Measurements from ENCODE around the gene CALHM4.
A peak's percentile ranks its signal among the peaks of the same experiment; 100 is the strongest.

CALHM4 gene

GRCh38 chr6:116543149-116543548 is 10.4 kb upstream of the CALHM4 start:
- FAIRE-seq: no peak

GRCh38 chr6:116545651-116546050 is 7.9 kb upstream of the CALHM4 start, which contains the start of gene TRAPPC3L:
Gene TRAPPC3L, minus strand, starts transcription at chr6:116545684. Its CDS starts 170 bp downstream, at chr6:116545514.
- no peak for FAIRE-seq

- FAIRE-seq: no peak
Observed at GRCh38 chr6:116547358-116547757, 6.2 kb upstream of the CALHM4 start.

GRCh38 chr6:116550796-116551195 is 2.8 kb upstream of the CALHM4 start:
- FAIRE-seq: no peak

- FAIRE-seq: no peak
Observed at GRCh38 chr6:116556065-116556464, 2.5 kb downstream of the CALHM4 start.

- no peak for FAIRE-seq
Observed at GRCh38 chr6:116556814-116557415, 3.4 kb downstream of the CALHM4 start.

- FAIRE-seq: peak; percentile 71
Observed at GRCh38 chr6:116557893-116558292, 4.3 kb downstream of the CALHM4 start.

- FAIRE-seq: no peak
Observed at GRCh38 chr6:116560130-116560529, 6.6 kb downstream of the CALHM4 start.

GRCh38 chr6:116561377-116562018 is 7.9 kb downstream of the CALHM4 start:
- FAIRE-seq: peak; percentile 90

- FAIRE-seq: no peak
Observed at GRCh38 chr6:116562019-116562403, 8.5 kb downstream of the CALHM4 start.

GRCh38 chr6:116562614-116563013 is 9.1 kb downstream of the CALHM4 start:
- FAIRE-seq: no peak

GRCh38 chr6:116563830-116564229 is 10.3 kb downstream of the CALHM4 start:
- no peak for FAIRE-seq

GRCh38 chr6:116564311-116564710 is 10.8 kb downstream of the CALHM4 start:
- no peak for FAIRE-seq

GRCh38 chr6:116564921-116565872 is 11.6 kb downstream of the CALHM4 start:
- FAIRE-seq: no peak

- no peak for FAIRE-seq
Observed at GRCh38 chr6:116568111-116568510, 14.6 kb downstream of the CALHM4 start.

- FAIRE-seq: no peak
Observed at GRCh38 chr6:116568821-116569755, 15.5 kb downstream of the CALHM4 start.

- FAIRE-seq: no peak
Observed at GRCh38 chr6:116570856-116571682, 17.5 kb downstream of the CALHM4 start, which contains the start of gene RWDD1. Gene RWDD1, plus strand, starts transcription at chr6:116571504. Its CDS starts 79 bp downstream, at chr6:116571583.

- FAIRE-seq: no peak
Observed at GRCh38 chr6:116571683-116572000, 18.1 kb downstream of the CALHM4 start.

GRCh38 chr6:116572162-116572561 is 18.6 kb downstream of the CALHM4 start:
- no peak for FAIRE-seq

GRCh38 chr6:116575227-116575626 is 21.7 kb downstream of the CALHM4 start:
- no peak for FAIRE-seq

- peak; percentile 76 for FAIRE-seq
Observed at GRCh38 chr6:116577486-116577885, 23.9 kb downstream of the CALHM4 start.

- FAIRE-seq: no peak
Observed at GRCh38 chr6:116578335-116578734, 24.8 kb downstream of the CALHM4 start.
